Measurements from ENCODE around the gene ASB10.

Gene ASB10, protein sequence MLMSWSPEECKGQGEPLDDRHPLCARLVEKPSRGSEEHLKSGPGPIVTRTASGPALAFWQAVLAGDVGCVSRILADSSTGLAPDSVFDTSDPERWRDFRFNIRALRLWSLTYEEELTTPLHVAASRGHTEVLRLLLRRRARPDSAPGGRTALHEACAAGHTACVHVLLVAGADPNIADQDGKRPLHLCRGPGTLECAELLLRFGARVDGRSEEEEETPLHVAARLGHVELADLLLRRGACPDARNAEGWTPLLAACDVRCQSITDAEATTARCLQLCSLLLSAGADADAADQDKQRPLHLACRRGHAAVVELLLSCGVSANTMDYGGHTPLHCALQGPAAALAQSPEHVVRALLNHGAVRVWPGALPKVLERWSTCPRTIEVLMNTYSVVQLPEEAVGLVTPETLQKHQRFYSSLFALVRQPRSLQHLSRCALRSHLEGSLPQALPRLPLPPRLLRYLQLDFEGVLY

GRCh38 chr7:151186640-151187408, at the start of gene ASB10:
Gene ASB10, minus strand, starts transcription at chr7:151187250. Its CDS starts 120 bp downstream, at chr7:151187130.
- H3K9me3 Mint-ChIP-seq, result no peaks in the 10 kb centered on the region
- no peaks in the 10 kb centered on the region for H3K4me1 Mint-ChIP-seq
- no peak within 1 kb of the TSS for H3K27ac Mint-ChIP-seq (ENCODE audit: low read depth)
- H3K36me3 Mint-ChIP-seq (ENCODE audit: insufficient read depth), result peaks cover 2% of the 10 kb centered on the region
- DNase-seq (ENCODE audit: low spot score in 2 of 2) (no peak), ATAC-seq (replicated peaks; ENCODE audit: extremely low read depth, poor library complexity, severe bottlenecking) (no peak)
- no peak within 1 kb of the TSS for H3K4me3 Mint-ChIP-seq
- H3K27me3 Mint-ChIP-seq, result peaks cover 23% of the 10 kb centered on the region

DNA sequence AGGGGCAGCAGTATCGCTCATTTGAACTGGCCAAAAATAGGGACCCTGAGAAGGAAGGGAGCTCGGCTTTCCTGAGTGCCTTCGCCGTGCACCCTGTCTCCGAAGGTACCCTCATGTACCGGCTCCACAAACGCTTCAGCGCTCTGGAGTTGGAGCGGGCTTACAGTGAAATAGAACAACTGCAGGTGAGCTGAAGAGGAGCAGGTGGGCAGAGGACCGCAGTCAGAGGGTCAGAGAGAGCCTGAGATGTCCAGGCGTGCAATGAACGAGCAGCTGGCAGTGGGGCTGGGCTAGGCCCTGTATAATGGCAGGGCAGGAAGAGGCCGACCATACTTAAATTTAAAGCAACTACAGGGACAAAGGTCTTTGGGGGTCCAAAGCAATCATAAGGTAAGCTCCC, 49.4 kb upstream of the ASB10 start:
- Mint-ChIP-seq H3K27me3 (no peaks in the 10 kb centered on the region), H3K36me3 (ENCODE audit: insufficient read depth) (peaks cover 28% of the 10 kb centered on the region), H3K4me1 (peaks cover 28% of the 10 kb centered on the region), H3K9me3 (no peaks in the 10 kb centered on the region), H3K27ac (ENCODE audit: low read depth) (no peak overlapping the region), H3K4me3 (no peak overlapping the region)
- ATAC-seq (replicated peaks; ENCODE audit: extremely low read depth, poor library complexity, severe bottlenecking), result no peak
- DNase-seq (ENCODE audit: low spot score in 2 of 2), result no peak

- Mint-ChIP-seq H3K4me1 (peaks cover 28% of the 10 kb centered on the region), H3K36me3 (ENCODE audit: insufficient read depth) (peaks cover 26% of the 10 kb centered on the region), H3K4me3 (no peak overlapping the region), H3K9me3 (no peaks in the 10 kb centered on the region), H3K27ac (ENCODE audit: low read depth) (no peak overlapping the region), H3K27me3 (no peaks in the 10 kb centered on the region)
- ATAC-seq (replicated peaks; ENCODE audit: extremely low read depth, poor library complexity, severe bottlenecking), result no peak
- DNase-seq (ENCODE audit: low spot score in 2 of 2), result no peak
These were observed 48.2 kb upstream of the ASB10 start for GRCh38 chr7:151235091-151235787.

- DNase-seq (ENCODE audit: low spot score in 2 of 2) (no peak), ATAC-seq (replicated peaks; ENCODE audit: extremely low read depth, poor library complexity, severe bottlenecking) (no peak)
- H3K27ac Mint-ChIP-seq (ENCODE audit: low read depth), result peak overlapping the region; percentile 98
- H3K36me3 Mint-ChIP-seq (ENCODE audit: insufficient read depth), result peaks cover 20% of the 10 kb centered on the region
- H3K4me1 Mint-ChIP-seq, result peaks cover 28% of the 10 kb centered on the region
- H3K27me3 Mint-ChIP-seq, result no peaks in the 10 kb centered on the region
- H3K4me3 Mint-ChIP-seq, result peak overlapping the region; percentile 100
- H3K9me3 Mint-ChIP-seq, result no peaks in the 10 kb centered on the region
These were observed 46.8 kb upstream of the ASB10 start for GRCh38 chr7:151233804-151234203.

DNA sequence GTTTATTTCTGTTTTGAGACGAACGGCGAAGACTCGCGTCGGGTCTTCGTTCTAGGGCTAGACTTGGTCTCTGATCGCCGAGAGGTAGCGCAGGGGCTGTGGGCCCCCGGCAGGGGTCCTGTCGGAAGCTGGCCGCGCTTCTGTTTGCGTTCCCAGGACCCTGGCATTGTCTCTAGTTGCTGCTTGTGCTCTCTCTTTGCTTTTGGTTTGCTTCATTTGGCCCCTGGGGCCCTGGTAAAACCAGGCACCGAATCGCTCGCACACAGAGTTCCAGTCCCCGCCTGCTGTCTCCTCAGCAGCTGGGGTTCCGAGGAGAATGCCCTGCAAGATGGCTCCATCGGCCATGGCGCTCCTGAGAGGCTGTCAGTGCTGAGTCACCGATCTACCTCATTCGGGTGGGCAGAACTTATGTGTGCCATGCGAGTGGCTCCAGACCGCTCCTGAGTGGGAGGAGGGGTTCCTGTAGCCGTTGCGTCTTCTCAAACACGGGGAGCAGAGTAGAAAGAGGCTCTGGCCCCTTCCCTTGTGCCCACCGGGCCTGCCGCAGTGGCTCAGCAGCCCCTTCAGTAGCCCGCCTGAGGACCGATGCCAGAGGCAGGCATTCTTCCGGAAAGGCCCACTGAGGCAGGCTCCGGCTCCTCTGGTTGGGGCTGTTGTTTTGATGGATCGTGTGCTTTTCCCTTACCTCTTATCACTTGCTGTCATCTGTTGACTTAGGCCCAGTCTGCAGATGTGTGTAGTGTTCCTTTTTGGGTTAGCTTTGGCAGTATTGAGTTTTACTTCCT, 46.1 kb upstream of the ASB10 start:
- ATAC-seq (replicated peaks; ENCODE audit: extremely low read depth, poor library complexity, severe bottlenecking) (peak; percentile 80), DNase-seq (ENCODE audit: low spot score in 2 of 2) (peak in 1 of 2 donors; percentile 47)
- Mint-ChIP-seq H3K36me3 (ENCODE audit: insufficient read depth) (peaks cover 20% of the 10 kb centered on the region), H3K4me1 (peaks cover 28% of the 10 kb centered on the region), H3K27ac (ENCODE audit: low read depth) (peak overlapping the region; percentile 98), H3K9me3 (no peaks in the 10 kb centered on the region), H3K27me3 (no peaks in the 10 kb centered on the region), H3K4me3 (peak overlapping the region; percentile 100)

- Mint-ChIP-seq H3K4me3 (peak within 1 kb of the TSS; percentile 100), H3K36me3 (ENCODE audit: insufficient read depth) (peaks cover 20% of the 10 kb centered on the region), H3K9me3 (no peaks in the 10 kb centered on the region), H3K27me3 (no peaks in the 10 kb centered on the region), H3K27ac (ENCODE audit: low read depth) (peak within 1 kb of the TSS; percentile 98), H3K4me1 (peaks cover 30% of the 10 kb centered on the region)
- ATAC-seq (replicated peaks; ENCODE audit: extremely low read depth, poor library complexity, severe bottlenecking) (peak; percentile 95), DNase-seq (ENCODE audit: low spot score in 2 of 2) (peak; percentile 71 to 80)
These were observed 45.3 kb upstream of the ASB10 start, which contains the start of gene CHPF2 for GRCh38 chr7:151232091-151232916. Gene CHPF2, plus strand, starts transcription at chr7:151232483. Its CDS starts 1,529 bp downstream, at chr7:151234012.

DNA sequence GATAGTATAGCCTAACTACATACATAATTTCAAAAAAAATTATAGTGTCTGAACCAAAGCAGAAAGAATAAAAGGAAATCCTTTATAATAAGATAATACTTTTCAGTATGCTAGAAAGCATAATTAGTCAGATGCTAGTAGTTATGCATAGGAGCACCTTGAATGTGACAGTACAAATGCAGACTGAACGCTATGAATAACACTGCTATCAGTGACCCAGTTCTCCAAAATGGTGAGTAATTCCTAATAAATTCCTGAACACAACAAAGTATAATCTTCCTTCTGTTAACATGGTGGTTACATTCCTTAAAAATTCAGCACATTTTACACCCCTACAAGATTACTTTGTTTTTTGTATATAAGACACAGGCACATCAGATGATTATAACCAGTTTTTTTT, 44.0 kb upstream of the ASB10 start:
- DNase-seq (ENCODE audit: low spot score in 2 of 2), result no peak
- Mint-ChIP-seq H3K27ac (ENCODE audit: low read depth) (no peak overlapping the region), H3K36me3 (ENCODE audit: insufficient read depth) (peaks cover 21% of the 10 kb centered on the region), H3K9me3 (no peaks in the 10 kb centered on the region), H3K4me1 (peaks cover 42% of the 10 kb centered on the region), H3K4me3 (peak overlapping the region; percentile 100), H3K27me3 (no peaks in the 10 kb centered on the region)
- ATAC-seq (replicated peaks; ENCODE audit: extremely low read depth, poor library complexity, severe bottlenecking), result no peak

GRCh38 chr7:151229249-151229648, 42.2 kb upstream of the ASB10 start:
- H3K4me3 Mint-ChIP-seq, result no peak overlapping the region
- H3K4me1 Mint-ChIP-seq, result peaks cover 57% of the 10 kb centered on the region
- ATAC-seq (replicated peaks; ENCODE audit: extremely low read depth, poor library complexity, severe bottlenecking), result no peak
- no peak for DNase-seq (ENCODE audit: low spot score in 2 of 2)
- H3K9me3 Mint-ChIP-seq, result no peaks in the 10 kb centered on the region
- peaks cover 21% of the 10 kb centered on the region for H3K36me3 Mint-ChIP-seq (ENCODE audit: insufficient read depth)
- H3K27me3 Mint-ChIP-seq, result no peaks in the 10 kb centered on the region
- H3K27ac Mint-ChIP-seq (ENCODE audit: low read depth), result no peak overlapping the region

DNA sequence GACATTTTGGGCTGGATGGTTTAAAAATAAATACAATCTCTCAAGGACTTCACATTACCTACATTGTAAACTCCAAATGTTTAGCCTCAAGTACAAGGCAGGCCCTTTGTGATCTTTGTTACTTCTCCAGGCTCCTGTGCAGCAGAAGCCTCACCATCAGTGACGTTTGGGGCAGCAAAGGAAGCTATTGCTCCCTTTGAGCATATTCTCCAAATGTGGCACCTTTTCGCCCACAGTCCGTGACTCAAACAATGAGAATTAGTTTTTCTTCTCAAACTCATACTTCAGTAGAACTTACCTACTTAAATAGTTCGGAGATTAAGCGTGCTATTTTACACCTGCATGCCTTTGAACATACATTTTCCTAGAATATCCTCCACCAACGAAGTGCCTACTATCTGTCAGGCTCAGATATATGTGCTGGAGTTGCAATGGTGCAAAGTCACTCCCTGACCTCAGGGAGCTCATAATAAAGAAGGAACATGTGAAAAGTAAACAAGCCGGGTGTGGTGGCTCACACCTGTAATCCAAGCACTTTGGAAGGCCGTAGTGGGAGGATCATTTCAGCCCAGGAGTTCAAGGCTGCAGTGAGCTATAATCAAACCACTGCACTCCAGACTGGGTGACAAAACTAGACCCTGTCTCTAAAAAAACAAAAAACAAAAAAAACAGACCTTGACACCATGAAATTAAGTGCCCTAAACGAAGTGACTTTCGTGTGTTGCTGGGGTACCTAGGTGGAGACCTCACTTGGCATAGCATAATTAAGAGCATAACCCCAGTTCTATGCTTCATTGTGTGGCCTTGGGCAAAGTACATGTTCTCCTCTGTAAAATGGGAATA, 41.2 kb upstream of the ASB10 start:
- ATAC-seq (replicated peaks; ENCODE audit: extremely low read depth, poor library complexity, severe bottlenecking), result no peak
- H3K27me3 Mint-ChIP-seq, result no peaks in the 10 kb centered on the region
- peaks cover 50% of the 10 kb centered on the region for H3K4me1 Mint-ChIP-seq
- H3K4me3 Mint-ChIP-seq, result peak overlapping the region; percentile 98
- no peak for DNase-seq (ENCODE audit: low spot score in 2 of 2)
- peaks cover 21% of the 10 kb centered on the region for H3K36me3 Mint-ChIP-seq (ENCODE audit: insufficient read depth)
- H3K9me3 Mint-ChIP-seq, result no peaks in the 10 kb centered on the region
- H3K27ac Mint-ChIP-seq (ENCODE audit: low read depth), result no peak overlapping the region

DNA sequence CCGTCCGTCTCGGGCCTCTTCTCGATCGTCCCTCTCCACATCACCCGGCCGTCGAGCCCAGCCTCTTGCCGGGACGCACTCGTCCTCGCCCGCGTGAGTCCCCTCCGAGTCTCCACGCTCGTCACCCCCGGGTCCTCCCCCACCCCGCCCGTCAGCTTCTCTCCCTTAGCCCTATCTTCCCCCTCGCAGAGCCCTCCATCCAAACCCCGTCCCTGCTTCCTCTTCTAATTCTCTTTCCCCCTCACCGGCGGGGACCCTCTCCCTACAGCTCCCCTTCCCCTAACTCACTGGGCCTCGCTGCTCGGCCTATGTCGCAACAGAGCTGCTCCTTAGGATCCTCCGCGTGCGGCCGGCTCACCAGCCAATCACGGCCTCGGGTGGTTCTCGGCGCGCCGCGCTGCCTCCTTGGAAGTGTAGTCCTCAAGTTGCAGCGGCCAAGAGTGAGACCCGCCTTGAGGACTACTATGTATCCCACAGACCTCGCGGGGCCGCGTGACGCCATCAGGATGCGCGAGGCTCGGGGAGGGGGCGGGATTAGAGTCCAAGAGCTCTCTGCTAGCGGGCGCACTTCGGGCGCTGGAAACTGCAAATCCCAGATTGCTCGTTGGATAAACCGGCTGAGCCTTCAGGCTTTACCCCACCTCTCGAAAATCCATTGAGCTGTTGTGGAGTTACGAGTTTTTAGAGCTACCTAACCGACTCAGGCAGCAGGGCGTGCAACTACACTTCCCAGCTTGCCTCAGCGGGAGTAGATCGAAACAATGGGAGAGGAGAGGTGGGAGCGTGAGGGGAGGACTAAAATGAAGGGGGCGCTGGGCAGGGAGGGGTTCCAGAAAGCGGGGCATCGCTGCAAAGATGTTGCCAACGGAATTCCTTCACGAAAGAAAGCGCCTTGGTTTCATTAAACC, 40.1 kb upstream of the ASB10 start, which contains the start of gene ABCF2:
Gene ABCF2 (minus strand): TSS at position 331 of the 908 bp plus-strand sequence. CDS start 747 bp downstream, outside the sequence.
- ATAC-seq (replicated peaks; ENCODE audit: extremely low read depth, poor library complexity, severe bottlenecking) (peak; percentile 100), DNase-seq (ENCODE audit: low spot score in 2 of 2) (peak; percentile 94 to 96)
- Mint-ChIP-seq H3K4me3 (peak within 1 kb of the TSS; percentile 98), H3K4me1 (peaks cover 43% of the 10 kb centered on the region), H3K36me3 (ENCODE audit: insufficient read depth) (peaks cover 21% of the 10 kb centered on the region), H3K9me3 (no peaks in the 10 kb centered on the region), H3K27me3 (no peaks in the 10 kb centered on the region), H3K27ac (ENCODE audit: low read depth) (peak within 1 kb of the TSS; percentile 96)
